Lung (tissue), 12 donors: ENCODE results near the gene PPIB. TPM values are rescaled to one million over a fixed set of nuclear protein-coding genes. Genes with fewer than 3 reads are reported as not detected.

Source experiments
- ATAC-seq: fragments of 200-7000 bp; cut with Tn5 transposase; one replicate; pipeline ENCODE4 v1.9.1; 2020; ENCODE audit warnings: moderate number of reproducible peaks; ENCODE audit not compliant: insufficient read depth, low FRiP score
- DNase-seq, 3 donors: peaks; one replicate each; pipeline ENCODE4 v3.0.0-alpha.2; 2013 to 2017
- H3K27ac ChIP-seq, 2 donors: one replicate each; pipeline ENCODE4 v1.5.1; 2013; ENCODE audit warnings: mild to moderate bottlenecking in 2 of 2, moderate library complexity in 2 of 2, control low read depth in 1 of 2, inconsistent platforms in 1 of 2, low read depth in 1 of 2, low read length in 1 of 2
- H3K27me3 ChIP-seq, 3 donors: one replicate each; pipeline ENCODE4 v1.5.1; 2013; ENCODE audit warnings: low read length in 2 of 3; ENCODE audit not compliant: control insufficient read depth in 3 of 3, insufficient read depth in 3 of 3
- H3K36me3 ChIP-seq, 4 donors: one replicate each; pipeline ENCODE4 v1.5.1; 2013; ENCODE audit warnings: low read length in 4 of 4, mild to moderate bottlenecking in 1 of 4, moderate library complexity in 1 of 4; ENCODE audit not compliant: control insufficient read depth in 4 of 4, insufficient read depth in 4 of 4
- H3K4me1 ChIP-seq, 5 donors: one replicate each; pipeline ENCODE4 v1.5.1; 2013; ENCODE audit warnings: low read length in 5 of 5, mild to moderate bottlenecking in 2 of 5, moderate library complexity in 1 of 5; ENCODE audit not compliant: control insufficient read depth in 5 of 5, insufficient read depth in 5 of 5
- H3K4me3 ChIP-seq: one replicate; pipeline ENCODE4 v1.5.1; 2013; ENCODE audit warnings: mild to moderate bottlenecking, control low read depth, moderate library complexity
- H3K9ac ChIP-seq, 2 donors: one replicate each; pipeline ENCODE4 v1.5.1; 2013; ENCODE audit warnings: low read length in 2 of 2, control low read depth in 1 of 2; ENCODE audit not compliant: insufficient read depth in 1 of 2
- H3K9me3 ChIP-seq, 4 donors: one replicate each; pipeline ENCODE4 v1.5.1; 2013; ENCODE audit warnings: low read length in 3 of 4, mild to moderate bottlenecking in 1 of 4, moderate library complexity in 1 of 4; ENCODE audit not compliant: control insufficient read depth in 4 of 4, insufficient read depth in 3 of 4
- CTCF ChIP-seq: IDR thresholded peaks from 2 replicates; pipeline ENCODE4 v1.5.1; 2012; ENCODE audit warnings: mild to moderate bottlenecking; ENCODE audit errors: control extremely low read depth, extremely low read depth
- WGBS, 2 donors: extraction: QIAGEN DNeasy Blood & Tissue Kit; methylation state at CpG; one replicate each; pipeline ENCODE4 v1.1.7; 2013; 5-methylcytosine and 5-hydroxymethylcytosine counted together
- polyA plus RNA-seq, 2 donors: library from polyadenylated mRNA; stranded (reverse); fragments of 200-250 nt; gene quantifications; one replicate each; pipeline ENCODE4 v1.2.1, GENCODE V29; 2013
- total RNA-seq, 2 donors: library from RNA; depleted of rRNA in 1 of 2; stranded (reverse); fragments of >200 nt in 1 of 2; gene quantifications; one replicate each; pipeline ENCODE4 v1.2.1, GENCODE V29; 2014 to 2021
- donor health status: control.
- donor health status: control.
- donor health status: Bipolar disorder and iron deficiency.
- donor health status: healthy.
- donor health status: DM: yes; HTN: yes; CAD: no.

PPIB gene
- total and polyA plus RNA-seq, 4 donors = 213 to 1,077 (median 851) TPM

GRCh38 chr15:64164436-64164835, 1.6 kb upstream of the PPIB start:
- Histone ChIP-seq H3K9me3 (no peaks in the 10 kb centered on the region), H3K4me1 (peaks cover 7 to 31% (median 12%) of the 10 kb centered on the region in 5 donors), H3K9ac (no peak overlapping the region), H3K27ac (peak overlapping the region in 1 of 2 donors; percentile 49), H3K36me3 (peaks cover 0 to 15% (median 9%) of the 10 kb centered on the region in 4 donors), H3K27me3 (no peaks in the 10 kb centered on the region), H3K4me3 (no peak overlapping the region)
- no peak for TF ChIP-seq CTCF
- WGBS, 2 donors = 87 to 91% methylated on average over 4 of the region's 4 CpGs
- no peak for ATAC-seq
- DNase-seq = no peak

- ATAC-seq (no peak), DNase-seq (peak in 2 of 3 donors; percentile 29 to 66)
- peak overlapping the region; percentile 93 for H3K27ac ChIP-seq
- no peaks in the 10 kb centered on the region for H3K9me3 ChIP-seq
- no peaks in the 10 kb centered on the region for H3K27me3 ChIP-seq
- H3K36me3 ChIP-seq = peaks cover 0 to 18% (median 11%) of the 10 kb centered on the region in 4 donors
- no peak overlapping the region for H3K4me3 ChIP-seq
- 14 to 26% methylated on average over 14 of the region's 14 CpGs for WGBS, 2 donors
- no peak for TF ChIP-seq CTCF
- peak overlapping the region in 1 of 2 donors; percentile 95 for H3K9ac ChIP-seq
- H3K4me1 ChIP-seq = peaks cover 7 to 31% (median 12%) of the 10 kb centered on the region in 5 donors
Observed at GRCh38 chr15:64163659-64164362, 989 bp upstream of the PPIB start.

GRCh38 chr15:64162478-64162868, 349 bp downstream of the PPIB start:
- ATAC-seq = peak; percentile 38
- H3K4me3 ChIP-seq = peak overlapping the region; percentile 84
- WGBS, 2 donors = 0 to 1% methylated on average over 20 to 21 of the region's 21 CpGs
- H3K9me3 ChIP-seq = no peaks in the 10 kb centered on the region
- no peaks in the 10 kb centered on the region for H3K27me3 ChIP-seq
- peak overlapping the region; percentile 78 to 93 for H3K27ac ChIP-seq
- peaks cover 7 to 21% (median 12%) of the 10 kb centered on the region in 5 donors for H3K4me1 ChIP-seq
- peak overlapping the region; percentile 73 to 88 for H3K9ac ChIP-seq
- DNase-seq = no peak
- peaks cover 10 to 25% (median 23%) of the 10 kb centered on the region in 4 donors for H3K36me3 ChIP-seq
- no peak for TF ChIP-seq CTCF
